ENCODE data around the gene DTX3L.

DTX3L gene

DNA sequence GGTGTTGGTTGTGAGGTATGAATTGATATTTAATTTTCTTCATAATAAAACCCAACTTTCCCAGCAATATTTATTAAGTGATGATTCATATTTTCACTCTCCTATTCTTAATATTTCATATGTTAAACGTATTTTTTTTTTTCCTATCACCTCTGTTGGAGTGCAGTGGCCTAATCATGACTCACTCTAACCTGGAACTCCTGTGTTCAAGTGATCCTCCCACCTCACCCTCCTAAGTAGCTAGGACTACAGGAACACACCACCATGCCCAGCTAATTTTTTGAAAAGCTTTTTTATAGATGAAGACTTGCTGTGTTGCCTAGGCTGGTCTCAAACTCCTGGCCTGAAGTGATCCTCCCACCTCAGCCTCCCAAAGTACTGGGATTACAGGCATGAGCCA, 22.0 kb downstream of the DTX3L start:
- DNase-seq: no peak
- TF ChIP-seq, protein P1, sequence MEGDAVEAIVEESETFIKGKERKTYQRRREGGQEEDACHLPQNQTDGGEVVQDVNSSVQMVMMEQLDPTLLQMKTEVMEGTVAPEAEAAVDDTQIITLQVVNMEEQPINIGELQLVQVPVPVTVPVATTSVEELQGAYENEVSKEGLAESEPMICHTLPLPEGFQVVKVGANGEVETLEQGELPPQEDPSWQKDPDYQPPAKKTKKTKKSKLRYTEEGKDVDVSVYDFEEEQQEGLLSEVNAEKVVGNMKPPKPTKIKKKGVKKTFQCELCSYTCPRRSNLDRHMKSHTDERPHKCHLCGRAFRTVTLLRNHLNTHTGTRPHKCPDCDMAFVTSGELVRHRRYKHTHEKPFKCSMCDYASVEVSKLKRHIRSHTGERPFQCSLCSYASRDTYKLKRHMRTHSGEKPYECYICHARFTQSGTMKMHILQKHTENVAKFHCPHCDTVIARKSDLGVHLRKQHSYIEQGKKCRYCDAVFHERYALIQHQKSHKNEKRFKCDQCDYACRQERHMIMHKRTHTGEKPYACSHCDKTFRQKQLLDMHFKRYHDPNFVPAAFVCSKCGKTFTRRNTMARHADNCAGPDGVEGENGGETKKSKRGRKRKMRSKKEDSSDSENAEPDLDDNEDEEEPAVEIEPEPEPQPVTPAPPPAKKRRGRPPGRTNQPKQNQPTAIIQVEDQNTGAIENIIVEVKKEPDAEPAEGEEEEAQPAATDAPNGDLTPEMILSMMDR (IDR thresholded peaks at IDR 0.05; ENCODE audit: low read depth, low read length, missing control alignments): no peak
- H3K4me3 ChIP-seq (ENCODE audit: low read depth, low read length): no peak overlapping the region
- no peaks in the 10 kb centered on the region for H3K36me3 ChIP-seq (replicated peaks)
- no peaks in the 10 kb centered on the region for H3K27me3 ChIP-seq (replicated peaks)
- in situ Hi-C loops (cut with HindIII; ENCODE audit: low pct_ligation_motif_present, low sequenced_read_pairs): no loop called here
- H3K27ac ChIP-seq: no peak overlapping the region

DNA sequence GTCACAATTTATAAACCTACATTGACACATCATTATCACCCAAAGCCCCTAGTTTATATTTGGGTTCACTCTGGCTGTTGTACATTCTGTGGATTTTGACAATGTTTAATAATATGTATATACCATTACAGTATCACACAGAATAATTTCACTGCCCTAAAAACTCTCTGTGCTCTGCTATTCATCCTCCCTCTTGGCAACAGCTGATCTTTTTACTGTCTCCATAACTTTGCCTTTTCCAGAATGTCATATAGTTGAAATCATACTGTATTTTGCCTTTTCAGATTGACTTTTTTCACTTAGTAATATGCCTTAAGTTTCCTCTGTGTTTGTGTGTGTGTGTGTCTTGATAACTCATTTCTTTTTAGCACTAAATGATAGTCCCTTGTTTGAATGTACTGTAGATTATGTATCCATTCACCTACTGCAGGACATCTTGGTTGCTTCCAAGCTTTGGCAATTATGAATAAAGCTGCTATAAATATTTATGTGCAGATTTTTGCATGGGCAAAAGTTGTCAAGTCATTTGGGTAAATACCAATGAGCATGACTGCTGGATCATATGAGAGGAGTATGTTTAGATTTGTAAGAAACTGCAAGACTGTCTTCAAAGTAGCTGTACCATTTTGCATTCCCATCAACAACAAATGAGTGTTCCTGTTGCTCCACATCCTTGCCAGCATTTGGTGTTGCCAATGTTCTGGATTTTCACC, 22.8 kb downstream of the DTX3L start:
- H3K4me3 ChIP-seq (ENCODE audit: low read depth, low read length): no peak overlapping the region
- DNase-seq: no peak
- TF ChIP-seq, protein P1 (IDR thresholded peaks at IDR 0.05; ENCODE audit: low read depth, low read length, missing control alignments): no peak
- no peaks in the 10 kb centered on the region for H3K36me3 ChIP-seq (replicated peaks)
- no peaks in the 10 kb centered on the region for H3K27me3 ChIP-seq (replicated peaks)
- H3K27ac ChIP-seq: no peak overlapping the region
- in situ Hi-C loops (cut with HindIII; ENCODE audit: low pct_ligation_motif_present, low sequenced_read_pairs): no loop called here

DNA sequence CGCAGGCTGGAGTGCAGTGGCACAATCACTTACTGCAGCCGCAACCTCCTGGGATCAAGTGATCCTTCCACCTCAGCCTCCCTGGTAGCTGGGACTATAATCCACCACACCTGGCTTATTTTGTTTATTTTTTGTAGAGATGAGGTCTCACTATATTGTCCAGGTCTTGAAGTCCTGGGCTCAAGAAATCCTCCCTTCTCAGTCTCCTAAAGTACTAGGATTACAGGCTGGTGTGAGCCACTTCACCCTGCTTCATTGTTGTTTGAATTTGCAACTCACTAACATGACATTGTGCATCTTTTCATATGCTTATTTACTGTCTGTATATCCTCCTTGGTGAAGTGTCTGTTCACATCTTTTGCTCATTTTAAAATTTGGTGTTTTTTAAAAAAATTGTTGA, 23.4 kb downstream of the DTX3L start:
- TF ChIP-seq, protein P1 (IDR thresholded peaks at IDR 0.05; ENCODE audit: low read depth, low read length, missing control alignments): no peak

DNA sequence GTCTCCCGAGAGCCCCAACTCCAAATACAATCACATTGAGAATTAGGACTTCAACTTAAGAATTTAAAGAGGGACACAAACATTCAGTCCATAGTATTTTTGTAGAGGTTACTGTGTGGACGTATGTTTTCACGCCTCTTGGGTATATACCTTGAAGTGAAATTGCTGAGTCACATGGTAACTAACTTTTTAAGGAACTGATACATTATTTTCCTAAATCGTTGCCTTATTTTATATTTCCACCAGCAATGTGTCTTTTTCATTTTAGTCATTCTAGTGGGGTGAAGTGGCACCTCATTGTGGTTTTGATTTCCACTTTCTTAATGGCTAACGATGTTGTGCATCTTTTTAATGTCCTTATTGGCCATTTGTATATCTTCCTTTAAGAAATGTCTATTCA, 25.2 kb downstream of the DTX3L start:
- Histone ChIP-seq H3K36me3 (replicated peaks) (no peaks in the 10 kb centered on the region), H3K4me3 (ENCODE audit: low read depth, low read length) (no peak overlapping the region), H3K27ac (no peak overlapping the region), H3K27me3 (replicated peaks) (peaks cover 1% of the 10 kb centered on the region)
- TF ChIP-seq, protein P1 (IDR thresholded peaks at IDR 0.05; ENCODE audit: low read depth, low read length, missing control alignments): no peak
- no peak for DNase-seq
- in situ Hi-C loops (cut with HindIII; ENCODE audit: low pct_ligation_motif_present, low sequenced_read_pairs): no loop called here

More for the DNA sequence above, 23.4 kb downstream of the DTX3L start:
- in situ Hi-C loops (cut with HindIII; ENCODE audit: low pct_ligation_motif_present, low sequenced_read_pairs): no loop called here
- no peaks in the 10 kb centered on the region for H3K36me3 ChIP-seq (replicated peaks)
- no peak overlapping the region for H3K4me3 ChIP-seq (ENCODE audit: low read depth, low read length)
- no peak overlapping the region for H3K27ac ChIP-seq
- no peaks in the 10 kb centered on the region for H3K27me3 ChIP-seq (replicated peaks)
- no peak for DNase-seq

DNA sequence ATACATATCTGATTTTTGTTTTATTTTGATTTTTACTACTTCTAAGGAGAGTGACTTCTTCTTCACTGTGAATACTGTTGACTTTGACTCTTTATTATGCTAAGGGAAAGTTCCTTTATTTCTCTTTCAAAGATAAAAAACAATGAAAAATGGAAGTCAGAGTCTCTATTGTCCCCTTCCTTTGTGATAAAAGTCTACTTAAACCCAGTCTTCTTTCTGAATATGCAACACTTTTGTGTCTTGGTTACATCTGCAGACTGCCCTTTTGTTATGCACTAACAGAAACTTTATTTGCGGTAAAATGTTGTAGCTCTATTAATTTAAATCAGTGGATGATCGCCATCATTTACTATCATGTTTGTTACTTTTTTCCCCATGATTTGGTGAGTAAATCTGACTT, 26.5 kb downstream of the DTX3L start:
- DNase-seq: no peak
- TF ChIP-seq, protein P1 (IDR thresholded peaks at IDR 0.05; ENCODE audit: low read depth, low read length, missing control alignments): no peak
- H3K36me3 ChIP-seq (replicated peaks): no peaks in the 10 kb centered on the region
- H3K27ac ChIP-seq: no peak overlapping the region
- H3K4me3 ChIP-seq (ENCODE audit: low read depth, low read length): no peak overlapping the region
- in situ Hi-C loops (cut with HindIII; ENCODE audit: low pct_ligation_motif_present, low sequenced_read_pairs): no loop called here
- H3K27me3 ChIP-seq (replicated peaks): peaks cover 1% of the 10 kb centered on the region

DNA sequence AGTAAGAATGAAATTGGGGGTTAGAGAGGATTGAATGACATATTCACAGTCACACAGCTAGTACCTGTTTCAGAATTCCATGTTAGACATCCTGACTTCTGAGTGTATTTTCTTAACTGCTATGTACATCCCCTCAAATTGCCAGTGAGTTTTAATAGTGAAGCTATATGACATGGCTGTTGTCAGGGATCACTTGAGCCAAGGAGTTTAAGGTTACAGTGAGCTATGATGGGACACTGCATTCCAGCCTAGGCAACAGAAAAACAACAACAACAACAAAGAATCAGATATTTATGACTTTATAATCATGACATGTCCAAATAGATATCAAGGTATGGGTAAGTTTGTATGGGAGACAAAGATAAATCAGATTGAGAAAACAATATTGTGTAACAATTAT, 29.9 kb downstream of the DTX3L start:
- no peak for DNase-seq
- H3K27ac ChIP-seq: no peak overlapping the region
- in situ Hi-C loops (cut with HindIII; ENCODE audit: low pct_ligation_motif_present, low sequenced_read_pairs): no loop called here
- H3K27me3 ChIP-seq (replicated peaks): peaks cover 1% of the 10 kb centered on the region
- no peak overlapping the region for H3K4me3 ChIP-seq (ENCODE audit: low read depth, low read length)
- TF ChIP-seq, protein P1 (IDR thresholded peaks at IDR 0.05; ENCODE audit: low read depth, low read length, missing control alignments): no peak
- H3K36me3 ChIP-seq (replicated peaks): no peaks in the 10 kb centered on the region
